GM12873 (cell line): ENCODE results near the gene HAS3.
A peak's percentile ranks its signal among the peaks of the same experiment; 100 is the strongest.

Source experiments
- TF ChIP-seq, protein P1 (sequence below): IDR thresholded peaks from 2 replicates; pipeline ENCODE4 v1.5.1; 2012; ENCODE audit warnings: low read depth, mild to moderate bottlenecking, moderate library complexity, low read length, control low read depth; ENCODE audit not compliant: insufficient read depth; ENCODE audit errors: missing control alignments

The HAS3 gene

DNA sequence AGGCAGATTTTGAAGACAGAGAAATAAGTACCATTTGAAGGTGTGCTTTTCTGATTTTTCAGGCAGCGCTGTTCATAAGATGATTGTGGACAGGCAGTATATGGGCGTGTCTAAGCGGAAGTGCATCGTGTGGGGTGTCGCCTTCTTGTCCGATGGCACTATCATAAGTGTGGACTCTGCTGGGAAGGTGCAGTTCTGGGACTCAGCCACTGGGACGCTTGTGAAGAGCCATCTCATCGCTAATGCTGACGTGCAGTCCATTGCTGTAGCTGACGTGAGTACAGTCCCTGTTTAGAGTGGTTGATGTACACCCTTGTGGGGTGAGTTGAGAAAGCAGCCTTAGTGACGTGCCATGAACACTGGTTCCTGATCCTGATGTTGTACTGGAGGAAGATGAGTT, 37.7 kb downstream of the HAS3 start:
- TF ChIP-seq, protein P1, sequence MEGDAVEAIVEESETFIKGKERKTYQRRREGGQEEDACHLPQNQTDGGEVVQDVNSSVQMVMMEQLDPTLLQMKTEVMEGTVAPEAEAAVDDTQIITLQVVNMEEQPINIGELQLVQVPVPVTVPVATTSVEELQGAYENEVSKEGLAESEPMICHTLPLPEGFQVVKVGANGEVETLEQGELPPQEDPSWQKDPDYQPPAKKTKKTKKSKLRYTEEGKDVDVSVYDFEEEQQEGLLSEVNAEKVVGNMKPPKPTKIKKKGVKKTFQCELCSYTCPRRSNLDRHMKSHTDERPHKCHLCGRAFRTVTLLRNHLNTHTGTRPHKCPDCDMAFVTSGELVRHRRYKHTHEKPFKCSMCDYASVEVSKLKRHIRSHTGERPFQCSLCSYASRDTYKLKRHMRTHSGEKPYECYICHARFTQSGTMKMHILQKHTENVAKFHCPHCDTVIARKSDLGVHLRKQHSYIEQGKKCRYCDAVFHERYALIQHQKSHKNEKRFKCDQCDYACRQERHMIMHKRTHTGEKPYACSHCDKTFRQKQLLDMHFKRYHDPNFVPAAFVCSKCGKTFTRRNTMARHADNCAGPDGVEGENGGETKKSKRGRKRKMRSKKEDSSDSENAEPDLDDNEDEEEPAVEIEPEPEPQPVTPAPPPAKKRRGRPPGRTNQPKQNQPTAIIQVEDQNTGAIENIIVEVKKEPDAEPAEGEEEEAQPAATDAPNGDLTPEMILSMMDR: peak; percentile 40

GRCh38 chr16:69145658-69146057, 40.2 kb downstream of the HAS3 start:
- TF ChIP-seq, protein P1: no peak

GRCh38 chr16:69150146-69150865, 44.9 kb downstream of the HAS3 start:
- TF ChIP-seq, protein P1: peak; percentile 74

DNA sequence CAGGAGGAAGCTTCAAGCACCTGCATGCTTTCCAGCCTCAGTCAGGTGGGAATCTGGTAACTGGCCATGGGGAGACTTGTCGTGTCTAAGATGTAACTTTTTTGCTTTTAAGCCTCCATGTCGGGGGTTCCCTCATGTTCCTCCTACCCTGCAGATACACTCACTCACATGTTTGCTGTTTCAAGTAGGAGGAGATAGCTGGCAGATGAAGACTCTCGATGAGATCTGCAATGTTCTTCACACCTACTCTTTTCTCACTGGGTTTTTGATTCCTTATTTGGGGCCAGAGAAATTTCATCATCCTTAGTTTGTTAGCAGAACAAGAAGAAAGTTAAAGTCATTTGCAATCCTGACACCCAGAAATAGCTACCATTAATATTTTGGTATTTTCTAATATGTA, 51.7 kb downstream of the HAS3 start:
- TF ChIP-seq, protein P1: no peak

DNA sequence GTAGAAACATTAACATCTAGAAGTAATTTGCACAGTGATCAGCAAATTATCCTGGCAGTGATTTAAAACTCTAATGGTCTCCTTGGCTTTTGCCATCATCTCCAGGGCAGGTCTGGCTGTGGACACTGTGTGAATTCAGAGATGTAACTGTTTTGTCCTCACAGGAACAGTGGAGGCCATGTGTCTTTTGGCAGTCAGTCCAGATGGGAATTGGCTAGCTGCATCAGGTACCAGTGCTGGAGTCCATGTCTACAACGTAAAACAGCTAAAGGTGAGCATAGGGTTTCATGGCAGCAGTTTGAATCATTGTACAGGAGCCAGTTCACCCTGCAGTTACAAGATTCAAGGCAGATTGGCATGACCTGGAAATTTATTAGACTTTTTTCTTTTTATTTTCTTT, 54.7 kb downstream of the HAS3 start:
- TF ChIP-seq, protein P1: no peak

- TF ChIP-seq, protein P1: no peak
Observed at GRCh38 chr16:69165584-69165983, 60.1 kb downstream of the HAS3 start.

- TF ChIP-seq, protein P1: no peak
Observed at GRCh38 chr16:69166221-69166833, 60.9 kb downstream of the HAS3 start.
